ENCODE results near the gene C6orf89.

Gene C6orf89

GRCh38 chr6:36975231-36976006 lies 89.7 kb downstream of the C6orf89 start:
- Histone ChIP-seq H3K4me3 (ENCODE audit: insufficient read depth, low read depth, low read length) (no peak overlapping the region), H3K27me3 (ENCODE audit: control insufficient read depth, insufficient read depth, low read length, poor library complexity, severe bottlenecking) (no peaks in the 10 kb centered on the region), H3K36me3 (ENCODE audit: control insufficient read depth, insufficient read depth, low read length) (peaks cover 77% of the 10 kb centered on the region), H3K9me3 (ENCODE audit: control insufficient read depth, low read length) (no peaks in the 10 kb centered on the region), H3K27ac (ENCODE audit: insufficient read depth, low read depth, low read length, poor library complexity, severe bottlenecking) (no peak overlapping the region), H3K4me1 (ENCODE audit: control insufficient read depth, insufficient read depth, low read length) (peaks cover 2% of the 10 kb centered on the region)
- WGBS, 2 experiments: 95% methylated on average over 7 of the region's 7 CpGs

- H3K4me1 ChIP-seq (ENCODE audit: control insufficient read depth, insufficient read depth, low read length): peaks cover 7% of the 10 kb centered on the region
- no peaks in the 10 kb centered on the region for H3K27me3 ChIP-seq (ENCODE audit: control insufficient read depth, insufficient read depth, low read length, poor library complexity, severe bottlenecking)
- no peaks in the 10 kb centered on the region for H3K9me3 ChIP-seq (ENCODE audit: control insufficient read depth, low read length)
- no peak overlapping the region for H3K4me3 ChIP-seq (ENCODE audit: insufficient read depth, low read depth, low read length)
- H3K27ac ChIP-seq (ENCODE audit: insufficient read depth, low read depth, low read length, poor library complexity, severe bottlenecking): no peak overlapping the region
- WGBS, 2 experiments: 95 to 99% methylated on average over 3 to 4 of the region's 4 CpGs
- H3K36me3 ChIP-seq (ENCODE audit: control insufficient read depth, insufficient read depth, low read length): peaks cover 72% of the 10 kb centered on the region
These were observed 90.2 kb downstream of the C6orf89 start for GRCh38 chr6:36976007-36976264.

- Histone ChIP-seq H3K9me3 (ENCODE audit: control insufficient read depth, low read length) (no peaks in the 10 kb centered on the region), H3K4me3 (ENCODE audit: insufficient read depth, low read depth, low read length) (no peak overlapping the region), H3K36me3 (ENCODE audit: control insufficient read depth, insufficient read depth, low read length) (peaks cover 68% of the 10 kb centered on the region), H3K4me1 (ENCODE audit: control insufficient read depth, insufficient read depth, low read length) (peaks cover 13% of the 10 kb centered on the region), H3K27ac (ENCODE audit: insufficient read depth, low read depth, low read length, poor library complexity, severe bottlenecking) (no peak overlapping the region), H3K27me3 (ENCODE audit: control insufficient read depth, insufficient read depth, low read length, poor library complexity, severe bottlenecking) (no peaks in the 10 kb centered on the region)
- WGBS, 2 experiments: 96 to 97% methylated on average over 7 of the region's 7 CpGs
These were observed 90.8 kb downstream of the C6orf89 start for GRCh38 chr6:36976509-36976908.

DNA sequence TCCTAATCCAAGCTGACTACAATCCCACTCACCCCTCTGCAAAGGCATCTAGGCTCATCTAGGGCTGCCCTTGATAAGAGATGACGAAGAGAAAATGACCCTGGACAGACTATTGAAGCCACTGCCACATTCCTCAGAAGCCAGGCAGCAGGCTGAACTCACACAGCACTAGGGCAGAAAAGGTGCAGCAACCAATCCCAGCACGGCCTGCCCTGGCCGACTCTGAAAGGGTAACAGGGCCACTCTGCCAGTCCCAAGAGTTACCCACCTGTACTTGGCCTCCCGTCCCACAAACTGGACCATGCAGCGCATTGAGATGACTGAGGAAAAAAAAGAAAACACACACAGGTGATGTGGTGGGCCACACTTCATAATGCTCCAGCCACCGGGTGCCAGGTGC lies 91.2 kb downstream of the C6orf89 start:
- WGBS, 2 experiments: 93 to 94% methylated on average over 6 of the region's 6 CpGs
- H3K4me3 ChIP-seq (ENCODE audit: insufficient read depth, low read depth, low read length): no peak overlapping the region
- H3K4me1 ChIP-seq (ENCODE audit: control insufficient read depth, insufficient read depth, low read length): peaks cover 17% of the 10 kb centered on the region
- H3K36me3 ChIP-seq (ENCODE audit: control insufficient read depth, insufficient read depth, low read length): peaks cover 64% of the 10 kb centered on the region
- H3K9me3 ChIP-seq (ENCODE audit: control insufficient read depth, low read length): no peaks in the 10 kb centered on the region
- no peaks in the 10 kb centered on the region for H3K27me3 ChIP-seq (ENCODE audit: control insufficient read depth, insufficient read depth, low read length, poor library complexity, severe bottlenecking)
- H3K27ac ChIP-seq (ENCODE audit: insufficient read depth, low read depth, low read length, poor library complexity, severe bottlenecking): no peak overlapping the region

DNA sequence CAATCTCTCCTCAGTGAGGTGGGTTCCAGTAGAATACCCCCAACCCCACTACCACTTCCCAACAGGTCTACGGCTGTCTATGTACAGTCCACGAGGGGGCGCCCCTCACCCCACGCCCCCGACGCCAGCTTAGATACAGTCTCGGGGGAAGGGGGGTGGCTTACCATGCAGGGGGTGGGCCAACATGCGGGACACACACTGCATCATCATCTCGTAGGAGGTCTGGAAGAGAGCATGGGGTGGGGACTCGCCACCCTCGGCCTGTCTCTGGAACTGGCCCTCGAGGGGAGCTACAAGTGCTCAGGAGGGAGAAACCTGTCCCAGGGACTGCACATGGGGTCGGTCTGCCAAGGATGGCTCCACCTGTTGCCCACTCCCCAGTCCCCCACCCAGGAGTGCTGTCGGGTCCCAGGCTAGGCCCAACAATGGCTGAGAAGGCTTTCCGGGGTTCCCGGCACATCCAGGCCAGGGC lies 91.8 kb downstream of the C6orf89 start:
- no peaks in the 10 kb centered on the region for H3K27me3 ChIP-seq (ENCODE audit: control insufficient read depth, insufficient read depth, low read length, poor library complexity, severe bottlenecking)
- WGBS, 2 experiments: 88 to 91% methylated on average over 16 of the region's 16 CpGs
- H3K4me3 ChIP-seq (ENCODE audit: insufficient read depth, low read depth, low read length): no peak overlapping the region
- H3K27ac ChIP-seq (ENCODE audit: insufficient read depth, low read depth, low read length, poor library complexity, severe bottlenecking): no peak overlapping the region
- H3K4me1 ChIP-seq (ENCODE audit: control insufficient read depth, insufficient read depth, low read length): peaks cover 19% of the 10 kb centered on the region
- H3K36me3 ChIP-seq (ENCODE audit: control insufficient read depth, insufficient read depth, low read length): peaks cover 58% of the 10 kb centered on the region
- H3K9me3 ChIP-seq (ENCODE audit: control insufficient read depth, low read length): no peaks in the 10 kb centered on the region

Data from ectodermal cell (in vitro differentiated cells).